H1 (cell line): ENCODE results near the gene PLCL2. TPM values are rescaled to one million over a fixed set of nuclear protein-coding genes. Genes with fewer than 3 reads are reported as not detected.

Source experiments
- CTCF ChIA-PET: fragments of 300-600 bp; sonication (Branson Sonifier 250); formaldehyde crosslinking; loops from one replicate; lab custom pipeline; 2021; ENCODE audit not compliant: partially characterized antibody; lab: Charles Lee
- POLR2A ChIA-PET: fragments of 300-600 bp; sonication (Branson Sonifier 250); formaldehyde crosslinking; loops from one replicate; lab custom pipeline; 2021; ENCODE audit warnings: inconsistent platforms; ENCODE audit not compliant: partially characterized antibody; lab: Charles Lee
- DNase-seq, 2 experiments: peaks; one replicate each; pipeline versions ENCODE4 v3.0.0 to v3.0.0-alpha.2; 2010 to 2022; ENCODE audit warnings: low spot score in 2 of 2, low read depth in 1 of 2, mixed read lengths in 1 of 2
- FAIRE-seq: peaks from 2 replicates; lab custom pipeline; 2011; peaks lifted over from hg19 to GRCh38; lab: Jason Lieb, UNC
- H2AFZ ChIP-seq: 2 replicates; pipeline ENCODE4 v1.8.1; 2012; ENCODE audit warnings: low read length, inconsistent platforms
- H2AK5ac ChIP-seq: 2 replicates; pipeline ENCODE4 v1.6.1; 2013; ENCODE audit warnings: low read depth, low read length
- H2BK120ac ChIP-seq: replicated peaks from 2 replicates; pipeline ENCODE3; 2013; ENCODE audit warnings: low read depth, low read length, inconsistent platforms
- H2BK12ac ChIP-seq: 2 replicates; pipeline ENCODE4 v1.6.1; 2013; ENCODE audit warnings: low read depth, low read length
- H2BK15ac ChIP-seq: 2 replicates; pipeline ENCODE4 v1.6.1; 2013; ENCODE audit warnings: low read length
- H2BK20ac ChIP-seq: 2 replicates; pipeline ENCODE4 v1.6.1; 2013; ENCODE audit warnings: low read length
- H2BK5ac ChIP-seq: 2 replicates; pipeline ENCODE4 v1.6.1; 2013; ENCODE audit warnings: low read depth, low read length
- H3K14ac ChIP-seq: 2 replicates; pipeline ENCODE4 v1.6.1; 2013; ENCODE audit warnings: inconsistent platforms; ENCODE audit not compliant: insufficient read length
- H3K18ac ChIP-seq: 2 replicates; pipeline ENCODE4 v1.6.1; 2013; ENCODE audit warnings: low read length; ENCODE audit errors: extremely low read depth
- H3K23ac ChIP-seq: 2 replicates; pipeline ENCODE4 v1.6.1; 2013; ENCODE audit warnings: inconsistent platforms; ENCODE audit not compliant: insufficient read length
- H3K23me2 ChIP-seq: 2 replicates; pipeline ENCODE4 v1.6.1; 2013; ENCODE audit warnings: low read depth, low read length
- H3K27ac ChIP-seq: 2 replicates; pipeline ENCODE4 v1.6.1; 2011; ENCODE audit warnings: low read depth, low read length, inconsistent platforms
- H3K27me3 ChIP-seq, 4 experiments: replicated peaks in 1 of 4; 1 replicate in 1 of 4; 2 replicates in 3 of 4; pipeline versions ENCODE4 v1.6.1 to v1.8.1; 2011 to 2013; ENCODE audit warnings: low read length in 3 of 4, mild to moderate bottlenecking in 3 of 4, inconsistent platforms in 2 of 4, mixed read lengths in 2 of 4, moderate library complexity in 1 of 4; ENCODE audit not compliant: control insufficient read depth in 3 of 4, insufficient read depth in 3 of 4; ENCODE audit errors: extremely low read depth in 1 of 4
- H3K36me3 ChIP-seq, 4 experiments: 2 replicates each; pipeline versions ENCODE4 v1.6.1 to v1.8.1; 2011 to 2013; ENCODE audit warnings: mild to moderate bottlenecking in 4 of 4, low read length in 3 of 4, moderate library complexity in 2 of 4, control low read depth in 1 of 4, inconsistent platforms in 1 of 4; ENCODE audit not compliant: insufficient read depth in 4 of 4, control insufficient read depth in 2 of 4
- H3K4ac ChIP-seq: replicated peaks from 2 replicates; pipeline ENCODE3; 2013; ENCODE audit warnings: low read length, low read depth, mixed read lengths, inconsistent platforms; ENCODE audit not compliant: insufficient read length
- H3K4me1 ChIP-seq, 4 experiments: replicated peaks in 1 of 4; 1 replicate in 1 of 4; 2 replicates in 3 of 4; pipeline versions ENCODE4 v1.6.1 to v1.8.1; 2011 to 2013; ENCODE audit warnings: low read length in 3 of 4, inconsistent platforms in 2 of 4, mixed read lengths in 1 of 4; ENCODE audit not compliant: insufficient read depth in 4 of 4, control insufficient read depth in 3 of 4
- H3K4me2 ChIP-seq, 2 experiments: 2 replicates each; pipeline versions ENCODE4 v1.6.1 to v1.8.1; 2011 to 2013; ENCODE audit warnings: low read depth in 2 of 2, low read length in 2 of 2, control low read depth in 1 of 2, inconsistent platforms in 1 of 2, mild to moderate bottlenecking in 1 of 2; ENCODE audit not compliant: insufficient read depth in 1 of 2
- H3K4me3 ChIP-seq, 4 experiments: fragments of 200-600, 300-600 bp in 1 of 4; sonication (generic), shearing (Covaris generic), sonication (Bioruptor Twin) in 1 of 4; 2 replicates each; pipeline versions ENCODE4 v1.5.1 to v1.8.1; 2011 to 2016; ENCODE audit warnings: low read length in 4 of 4, low read depth in 3 of 4, control low read depth in 2 of 4, inconsistent platforms in 2 of 4, mild to moderate bottlenecking in 2 of 4, mixed read lengths in 1 of 4, moderate library complexity in 1 of 4; ENCODE audit not compliant: insufficient read depth in 2 of 4; ENCODE audit errors: extremely low read depth in 1 of 4
- H3K56ac ChIP-seq: replicated peaks from 2 replicates; pipeline ENCODE3; 2013; ENCODE audit warnings: low read depth, mild to moderate bottlenecking, mixed read lengths, low read length, inconsistent platforms; ENCODE audit not compliant: insufficient read length
- H3K79me1 ChIP-seq: 2 replicates; pipeline ENCODE4 v1.6.1; 2013; ENCODE audit warnings: low read depth, low read length, control low read depth
- H3K79me2 ChIP-seq, 2 experiments: 2 replicates each; pipeline versions ENCODE4 v1.6.1 to v1.8.1; 2012 to 2013; ENCODE audit warnings: low read length in 2 of 2, mild to moderate bottlenecking in 2 of 2, inconsistent platforms in 1 of 2; ENCODE audit not compliant: insufficient read depth in 2 of 2, control insufficient read depth in 1 of 2
- H3K9ac ChIP-seq, 4 experiments: replicated peaks in 1 of 4; 1 replicate in 1 of 4; 2 replicates in 3 of 4; pipeline versions ENCODE4 v1.6.1 to v1.8.1; 2011 to 2013; ENCODE audit warnings: low read depth in 3 of 4, low read length in 3 of 4, control low read depth in 2 of 4, mild to moderate bottlenecking in 2 of 4, moderate library complexity in 2 of 4, inconsistent platforms in 1 of 4; ENCODE audit errors: extremely low read depth in 1 of 4
- H3K9me3 ChIP-seq, 2 experiments: 2 replicates each; pipeline versions ENCODE4 v1.6.1 to v1.8.1; 2012 to 2013; ENCODE audit warnings: mild to moderate bottlenecking in 2 of 2, moderate library complexity in 2 of 2, control low read depth in 1 of 2, inconsistent platforms in 1 of 2, low read depth in 1 of 2, low read length in 1 of 2, mixed read lengths in 1 of 2; ENCODE audit not compliant: insufficient read depth in 2 of 2
- H4K20me1 ChIP-seq, 2 experiments: replicated peaks in 1 of 2; 2 replicates each; pipeline versions ENCODE3 to v1.8.1; 2011 to 2013; ENCODE audit warnings: inconsistent platforms in 2 of 2, low read length in 2 of 2, mild to moderate bottlenecking in 1 of 2; ENCODE audit not compliant: insufficient read depth in 2 of 2, control insufficient read depth in 1 of 2
- H4K5ac ChIP-seq: 2 replicates; pipeline ENCODE4 v1.6.1; 2013; ENCODE audit warnings: low read length, low read depth, mixed read lengths, inconsistent platforms; ENCODE audit not compliant: insufficient read length
- H4K8ac ChIP-seq: 2 replicates; pipeline ENCODE4 v1.8.0; 2013; ENCODE audit warnings: mild to moderate bottlenecking, moderate library complexity, low read length, inconsistent platforms; ENCODE audit not compliant: insufficient read depth; ENCODE audit errors: extremely low read depth
- H4K91ac ChIP-seq: replicated peaks from 2 replicates; pipeline ENCODE3; 2013; ENCODE audit warnings: low read length, mixed read lengths, inconsistent platforms; ENCODE audit not compliant: insufficient read length
- BCL11A ChIP-seq, 2 experiments: IDR thresholded peaks; one replicate each; pipeline ENCODE4 v1.6.1; 2011; ENCODE audit warnings: low read depth in 2 of 2, low read length in 2 of 2, mild to moderate bottlenecking in 2 of 2
- CEBPB ChIP-seq: IDR thresholded peaks from 2 replicates; pipeline ENCODE4 v1.6.1; 2012; ENCODE audit warnings: low read depth, low read length
- CHD1 ChIP-seq: IDR thresholded peaks from 2 replicates; pipeline ENCODE4 v1.6.1; 2012; ENCODE audit warnings: low read depth, low read length, improper control_type of control experiment
- PHF8 ChIP-seq: fragments of 200-600 bp; sonication (generic); conservative IDR thresholded peaks from 2 replicates; pipeline ENCODE4 v1.7.1; 2012; ENCODE audit warnings: low read depth, mild to moderate bottlenecking, inconsistent platforms, low read length, moderate library complexity
- POU5F1 ChIP-seq: IDR thresholded peaks from 2 replicates; pipeline ENCODE4 v1.6.1; 2011; ENCODE audit warnings: low read depth, mild to moderate bottlenecking, low read length, moderate library complexity
- SP4 ChIP-seq: IDR thresholded peaks from 2 replicates; pipeline ENCODE4 v1.6.1; 2012; ENCODE audit warnings: low read length, inconsistent platforms
- TAF1 ChIP-seq: IDR thresholded peaks from 2 replicates; pipeline ENCODE4 v1.6.1; 2011; ENCODE audit warnings: mild to moderate bottlenecking, low read depth, low read length
- WGBS, 2 experiments: shearing (Covaris generic) in 1 of 2; methylation state at CpG; one replicate each; pipeline versions ENCODE4 v1.1.6 to v1.1.7; 2013 to 2015; ENCODE audit warnings: low lambda C conversion rate in 2 of 2, mixed read lengths in 2 of 2, inconsistent platforms in 1 of 2, low coverage in 1 of 2, missing lambda C conversion rate in 1 of 2; ENCODE audit not compliant: insufficient replicate concordance in 2 of 2, insufficient coverage in 1 of 2, insufficient read length in 1 of 2; ENCODE audit errors: extremely low coverage in 1 of 2, missing lambda C conversion rate in 1 of 2; 5-methylcytosine and 5-hydroxymethylcytosine counted together
- polyA plus RNA-seq, 7 experiments: library from polyadenylated mRNA; depleted of rRNA in 3 of 7; stranded (reverse) in 5 of 7; unstranded in 2 of 7; fragments of >200 nt in 5 of 7; fragments of 200-250 nt in 2 of 7; gene quantifications; 1 replicate in 5 of 7; 2 replicates in 1 of 7; 4 replicates in 1 of 7; pipeline versions ENCODE4 v1.2.1 to v1.2.3, GENCODE V29; 2011 to 2013; ENCODE audit warnings: missing spikeins in 2 of 7, mixed read lengths in 2 of 7
- total RNA-seq: library from RNA; stranded (reverse); fragmentation: NEBNext Ultra II Directional; extraction: Animal tissue kit (Norgen Biotek cat#: 25700); gene quantifications from 2 replicates; pipeline ENCODE4 v1.2.1, GENCODE V29; 2021

The PLCL2 gene
- total and polyA plus RNA-seq, 2 of the 8 experiments (the other 6 are each of a cell fraction or from before 2014, with no cell fraction given): 3.5 to 6.8 TPM

DNA sequence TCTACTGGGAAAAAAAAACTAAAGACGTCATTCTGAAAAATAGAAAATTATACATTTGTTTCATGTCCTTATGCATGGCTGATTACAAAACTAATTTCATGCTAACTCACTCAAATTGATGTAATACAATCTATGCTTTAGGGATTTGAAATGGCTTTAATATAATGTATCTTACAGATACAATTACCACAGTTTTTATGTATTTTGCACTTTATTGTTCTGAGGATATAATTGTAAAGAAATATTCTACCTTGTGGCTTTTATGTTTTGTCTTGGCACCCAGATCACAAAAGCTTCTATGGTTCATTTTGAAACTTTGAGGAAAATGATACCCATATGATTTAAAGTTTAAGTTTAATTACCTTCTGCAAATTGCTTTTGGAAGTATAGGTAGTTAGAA is 122.5 kb downstream of the PLCL2 start:
- Histone ChIP-seq H3K56ac (no peak overlapping the region), H3K18ac (no peak overlapping the region), H2AK5ac (no peak overlapping the region), H3K79me1 (no peaks in the 10 kb centered on the region; the same call in 1 of the 2 replicates), H3K9ac (no peak overlapping the region), H3K79me2 (peaks cover 0 to 5% of the 10 kb centered on the region in 2 experiments; a peak in 1 of 4 replicates), H2BK12ac (no peak overlapping the region), H3K14ac (no peak overlapping the region), H2BK20ac (no peak overlapping the region), H3K4ac (no peak overlapping the region), H4K8ac (no peak overlapping the region), H4K5ac (no peak overlapping the region), H3K27me3 (peaks cover 7 to 30% (median 26%) of the 10 kb centered on the region in 4 experiments), H2AFZ (no peak overlapping the region), H3K36me3 (peaks cover 0 to 9% (median 0%) of the 10 kb centered on the region in 4 experiments; a peak in 4 of 8 replicates), H2BK15ac (no peak overlapping the region), H3K9me3 (no peaks in the 10 kb centered on the region), H3K4me1 (peaks cover 0 to 11% (median 6%) of the 10 kb centered on the region in 4 experiments; a peak in 3 of 7 replicates), H4K91ac (no peak overlapping the region), H2BK120ac (no peak overlapping the region), H2BK5ac (no peak overlapping the region), H3K23ac (no peak overlapping the region), H3K4me3 (no peak overlapping the region), H4K20me1 (peaks cover 11 to 14% of the 10 kb centered on the region in 2 experiments), H3K27ac (no peak overlapping the region), H3K23me2 (no peaks in the 10 kb centered on the region), H3K4me2 (no peak overlapping the region)
- POLR2A ChIA-PET: no interaction called here
- FAIRE-seq: no peak
- WGBS, 2 experiments: 83% methylated on average over 1 of the region's 1 CpG; no CpG with 5 or more reads in 1 of the 2 experiments
- no peak for DNase-seq
- TF ChIP-seq CEBPB: no peak
- TF ChIP-seq BCL11A (IDR thresholded peaks at IDR 0.05; ENCODE audit: low read depth in 2 of 2, low read length in 2 of 2): no peak
- no peak for TF ChIP-seq PHF8
- no peak for TF ChIP-seq SP4
- no peak for TF ChIP-seq CHD1
- TF ChIP-seq POU5F1: no peak
- TF ChIP-seq TAF1: no peak
- CTCF ChIA-PET: no interaction called here
